Neural crest cell (in vitro differentiated cells): Measurements from ENCODE around the gene CTNNA3. TPM values are rescaled to one million over a fixed set of nuclear protein-coding genes. Genes with fewer than 3 reads are reported as not detected.

ENCODE experiments used
- DNase-seq: peaks from one replicate; pipeline ENCODE4 v3.0.0; 2021; ENCODE audit warnings: low read depth, mixed read lengths, low spot score
- H3K27ac Mint-ChIP-seq: one replicate; pipeline ENCODE4 v1.8.0; 2021; ENCODE audit warnings: mild to moderate bottlenecking, mixed read lengths; ENCODE audit not compliant: unreplicated experiment
- H3K27me3 Mint-ChIP-seq: 2 replicates; pipeline ENCODE4 v1.8.0; 2021; ENCODE audit warnings: low read depth, mild to moderate bottlenecking, mixed read lengths
- H3K36me3 Mint-ChIP-seq: 2 replicates; pipeline ENCODE4 v1.8.0; 2021; ENCODE audit warnings: low read depth, mild to moderate bottlenecking, mixed read lengths
- H3K4me1 Mint-ChIP-seq: 2 replicates; pipeline ENCODE4 v1.8.0; 2021; ENCODE audit warnings: mixed read lengths
- H3K4me3 Mint-ChIP-seq: one replicate; pipeline ENCODE4 v1.8.0; 2021; ENCODE audit warnings: mild to moderate bottlenecking, mixed read lengths
- H3K9me3 Mint-ChIP-seq: 2 replicates; pipeline ENCODE4 v1.8.0; 2021; ENCODE audit warnings: mixed read lengths
- total RNA-seq: library from RNA; stranded (reverse); gene quantifications from 2 replicates; pipeline ENCODE4 v1.2.1, GENCODE V29; 2021
- TF ChIP-seq, protein P1 (sequence below): fragments of 200-600 bp; sonication (generic); conservative IDR thresholded peaks from 2 replicates; pipeline ENCODE4 v1.5.0; 2021; ENCODE audit warnings: antibody characterized with exemption, mild to moderate bottlenecking

The CTNNA3 gene
- total RNA-seq, 1 donor from 2014 or later, result 4.7 TPM

DNA sequence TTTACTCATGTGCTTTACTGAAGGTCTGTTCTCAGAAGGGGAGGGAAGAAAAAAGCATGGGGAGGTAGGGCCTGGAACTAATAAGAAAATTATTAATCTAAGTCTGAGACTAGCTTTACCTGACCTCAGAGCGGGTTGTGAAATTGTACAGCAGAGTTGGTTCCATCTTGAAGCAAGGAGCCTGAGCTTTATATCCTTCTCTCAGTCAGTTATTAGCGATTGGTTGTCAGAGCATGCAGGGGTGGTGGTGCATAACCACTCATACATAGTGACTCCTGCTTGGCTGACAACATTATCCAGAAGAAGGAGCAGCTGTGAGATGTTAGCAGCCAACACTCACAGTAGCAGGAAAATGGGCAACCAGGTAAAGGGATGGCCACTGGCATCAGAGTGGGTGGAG, 1746.5 kb downstream of the CTNNA3 start:
- Mint-ChIP-seq H3K36me3 (no peaks in the 10 kb centered on the region), H3K27ac (no peak overlapping the region), H3K4me1 (no peaks in the 10 kb centered on the region), H3K27me3 (no peaks in the 10 kb centered on the region), H3K9me3 (no peaks in the 10 kb centered on the region), H3K4me3 (no peak overlapping the region)
- no peak for DNase-seq
- TF ChIP-seq, protein P1, sequence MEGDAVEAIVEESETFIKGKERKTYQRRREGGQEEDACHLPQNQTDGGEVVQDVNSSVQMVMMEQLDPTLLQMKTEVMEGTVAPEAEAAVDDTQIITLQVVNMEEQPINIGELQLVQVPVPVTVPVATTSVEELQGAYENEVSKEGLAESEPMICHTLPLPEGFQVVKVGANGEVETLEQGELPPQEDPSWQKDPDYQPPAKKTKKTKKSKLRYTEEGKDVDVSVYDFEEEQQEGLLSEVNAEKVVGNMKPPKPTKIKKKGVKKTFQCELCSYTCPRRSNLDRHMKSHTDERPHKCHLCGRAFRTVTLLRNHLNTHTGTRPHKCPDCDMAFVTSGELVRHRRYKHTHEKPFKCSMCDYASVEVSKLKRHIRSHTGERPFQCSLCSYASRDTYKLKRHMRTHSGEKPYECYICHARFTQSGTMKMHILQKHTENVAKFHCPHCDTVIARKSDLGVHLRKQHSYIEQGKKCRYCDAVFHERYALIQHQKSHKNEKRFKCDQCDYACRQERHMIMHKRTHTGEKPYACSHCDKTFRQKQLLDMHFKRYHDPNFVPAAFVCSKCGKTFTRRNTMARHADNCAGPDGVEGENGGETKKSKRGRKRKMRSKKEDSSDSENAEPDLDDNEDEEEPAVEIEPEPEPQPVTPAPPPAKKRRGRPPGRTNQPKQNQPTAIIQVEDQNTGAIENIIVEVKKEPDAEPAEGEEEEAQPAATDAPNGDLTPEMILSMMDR, result no peak

DNA sequence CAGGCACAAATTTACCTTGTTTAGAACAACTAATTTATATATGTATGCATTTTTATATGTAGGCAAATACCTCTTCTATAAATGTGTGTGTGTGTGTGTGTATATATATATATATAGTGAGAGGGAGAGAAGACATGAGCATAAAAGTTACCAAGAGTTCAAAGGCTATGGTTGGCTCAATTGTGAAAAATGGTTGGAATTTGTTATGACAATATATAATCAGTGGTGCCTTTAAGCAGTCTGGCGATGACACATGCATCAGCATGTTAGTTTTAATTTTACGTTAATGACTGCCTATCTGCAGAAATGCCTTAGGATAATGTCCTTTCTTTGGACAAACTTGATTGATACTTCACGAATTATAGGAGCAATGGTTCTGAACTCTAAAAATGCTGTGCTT, 1750.9 kb downstream of the CTNNA3 start:
- no peaks in the 10 kb centered on the region for H3K27me3 Mint-ChIP-seq
- no peaks in the 10 kb centered on the region for H3K9me3 Mint-ChIP-seq
- TF ChIP-seq, protein P1, result no peak
- no peaks in the 10 kb centered on the region for H3K4me1 Mint-ChIP-seq
- no peak overlapping the region for H3K4me3 Mint-ChIP-seq
- H3K36me3 Mint-ChIP-seq, result no peaks in the 10 kb centered on the region
- H3K27ac Mint-ChIP-seq, result no peak overlapping the region
- DNase-seq, result no peak

DNA sequence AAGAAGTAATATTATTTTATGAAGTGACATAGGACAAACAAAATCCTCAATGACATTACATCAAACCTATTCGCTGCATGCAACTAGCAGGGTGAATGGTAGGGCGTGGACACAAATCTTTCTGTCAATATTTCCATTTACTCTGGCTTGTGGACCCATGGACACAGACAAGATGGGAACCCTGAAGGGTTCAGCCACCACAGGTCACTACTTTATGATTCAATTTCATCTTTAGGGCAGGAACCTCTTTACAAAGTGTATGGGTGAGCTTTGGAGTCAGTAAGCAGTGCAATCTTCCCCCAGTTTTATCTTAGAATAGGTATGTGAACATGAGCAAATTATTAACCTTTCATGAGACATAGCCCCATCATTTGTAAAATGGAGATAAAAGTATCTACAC, 1752.5 kb downstream of the CTNNA3 start:
- H3K4me1 Mint-ChIP-seq, result no peaks in the 10 kb centered on the region
- no peak for DNase-seq
- H3K4me3 Mint-ChIP-seq, result no peak overlapping the region

DNA sequence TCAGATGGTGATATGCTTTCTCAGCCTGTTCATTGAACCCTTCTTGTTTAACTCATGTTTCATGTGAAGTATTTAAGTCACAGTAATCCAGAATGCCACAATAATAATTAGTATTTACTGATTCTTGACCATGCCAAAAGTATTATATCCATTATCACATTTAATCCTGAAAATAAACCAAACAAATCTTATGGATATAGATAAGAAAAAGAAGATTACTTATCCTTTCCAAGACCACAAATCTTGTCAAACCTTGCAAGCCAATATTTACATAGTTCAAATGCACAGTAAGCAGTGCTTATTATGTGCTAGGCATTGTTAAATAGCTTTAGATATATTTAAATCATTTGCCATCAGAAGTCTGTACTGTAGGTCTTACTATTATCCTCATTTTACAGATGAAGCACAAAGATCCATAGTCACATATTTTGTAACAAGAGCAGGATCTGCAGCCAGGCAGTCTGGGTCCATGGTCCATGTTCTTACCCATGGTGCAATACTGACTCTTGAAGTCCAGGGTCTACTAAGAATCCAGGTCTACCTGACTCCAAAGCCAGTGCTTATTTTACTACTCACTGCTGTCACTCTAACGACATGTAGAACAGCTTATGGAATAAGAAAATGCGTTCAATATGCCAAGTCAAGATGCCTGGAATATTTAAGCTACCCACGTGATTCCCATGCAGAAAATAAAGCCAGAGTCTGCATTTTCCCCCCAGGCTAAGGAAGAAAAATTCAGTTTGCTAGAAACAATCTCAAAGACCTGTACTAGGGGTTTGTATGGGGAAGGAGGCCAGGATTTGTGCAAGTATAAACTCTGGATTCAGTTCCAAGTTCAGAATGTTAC, 1755.0 kb downstream of the CTNNA3 start:
- H3K4me1 Mint-ChIP-seq, result no peaks in the 10 kb centered on the region
- no peak for DNase-seq
- no peaks in the 10 kb centered on the region for H3K36me3 Mint-ChIP-seq
- H3K27ac Mint-ChIP-seq, result no peak overlapping the region
- no peaks in the 10 kb centered on the region for H3K9me3 Mint-ChIP-seq
- TF ChIP-seq, protein P1, result no peak
- H3K27me3 Mint-ChIP-seq, result no peaks in the 10 kb centered on the region
- H3K4me3 Mint-ChIP-seq, result no peak overlapping the region

More for the DNA sequence above, 1752.5 kb downstream of the CTNNA3 start:
- Mint-ChIP-seq H3K9me3 (no peaks in the 10 kb centered on the region), H3K27ac (no peak overlapping the region), H3K27me3 (no peaks in the 10 kb centered on the region), H3K36me3 (no peaks in the 10 kb centered on the region)
- TF ChIP-seq, protein P1, result no peak

DNA sequence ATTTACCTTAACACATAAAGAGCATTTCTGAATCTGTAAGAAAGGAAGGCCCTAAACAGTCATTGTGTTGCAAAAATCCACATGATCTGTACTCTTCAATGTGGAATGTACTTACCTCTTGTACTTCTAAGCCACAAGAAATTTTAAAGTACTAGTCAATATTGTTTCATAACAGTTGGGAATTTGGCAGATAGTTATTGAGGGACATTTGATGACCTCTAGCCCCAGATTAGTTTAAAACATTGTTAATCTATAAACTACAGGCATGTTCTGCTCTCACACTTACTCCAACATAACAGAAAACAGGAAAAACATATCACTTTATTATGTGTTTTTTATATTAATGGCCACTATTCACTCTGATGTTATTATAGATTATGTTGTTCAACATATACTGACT, 1755.9 kb downstream of the CTNNA3 start:
- no peaks in the 10 kb centered on the region for H3K9me3 Mint-ChIP-seq
- TF ChIP-seq, protein P1, result no peak
- no peaks in the 10 kb centered on the region for H3K27me3 Mint-ChIP-seq
- no peak for DNase-seq
- H3K27ac Mint-ChIP-seq, result no peak overlapping the region
- no peak overlapping the region for H3K4me3 Mint-ChIP-seq
- no peaks in the 10 kb centered on the region for H3K36me3 Mint-ChIP-seq
- no peaks in the 10 kb centered on the region for H3K4me1 Mint-ChIP-seq
